HG03442 (cell line): ENCODE results near the gene TAF1L.
"Not testable (repeated sequence)": the region's sequence is repeated elsewhere in the genome, so short reads cannot be mapped to it uniquely, and the experiment has no call there.

Source experiments
- ATAC-seq: cut with Tn5 transposase; IDR thresholded peaks from one replicate; pipeline ENCODE4 v1.9.1; 2021; ENCODE audit warnings: mild to moderate bottlenecking, moderate library complexity; ENCODE audit not compliant: unreplicated experiment

TAF1L gene, protein sequence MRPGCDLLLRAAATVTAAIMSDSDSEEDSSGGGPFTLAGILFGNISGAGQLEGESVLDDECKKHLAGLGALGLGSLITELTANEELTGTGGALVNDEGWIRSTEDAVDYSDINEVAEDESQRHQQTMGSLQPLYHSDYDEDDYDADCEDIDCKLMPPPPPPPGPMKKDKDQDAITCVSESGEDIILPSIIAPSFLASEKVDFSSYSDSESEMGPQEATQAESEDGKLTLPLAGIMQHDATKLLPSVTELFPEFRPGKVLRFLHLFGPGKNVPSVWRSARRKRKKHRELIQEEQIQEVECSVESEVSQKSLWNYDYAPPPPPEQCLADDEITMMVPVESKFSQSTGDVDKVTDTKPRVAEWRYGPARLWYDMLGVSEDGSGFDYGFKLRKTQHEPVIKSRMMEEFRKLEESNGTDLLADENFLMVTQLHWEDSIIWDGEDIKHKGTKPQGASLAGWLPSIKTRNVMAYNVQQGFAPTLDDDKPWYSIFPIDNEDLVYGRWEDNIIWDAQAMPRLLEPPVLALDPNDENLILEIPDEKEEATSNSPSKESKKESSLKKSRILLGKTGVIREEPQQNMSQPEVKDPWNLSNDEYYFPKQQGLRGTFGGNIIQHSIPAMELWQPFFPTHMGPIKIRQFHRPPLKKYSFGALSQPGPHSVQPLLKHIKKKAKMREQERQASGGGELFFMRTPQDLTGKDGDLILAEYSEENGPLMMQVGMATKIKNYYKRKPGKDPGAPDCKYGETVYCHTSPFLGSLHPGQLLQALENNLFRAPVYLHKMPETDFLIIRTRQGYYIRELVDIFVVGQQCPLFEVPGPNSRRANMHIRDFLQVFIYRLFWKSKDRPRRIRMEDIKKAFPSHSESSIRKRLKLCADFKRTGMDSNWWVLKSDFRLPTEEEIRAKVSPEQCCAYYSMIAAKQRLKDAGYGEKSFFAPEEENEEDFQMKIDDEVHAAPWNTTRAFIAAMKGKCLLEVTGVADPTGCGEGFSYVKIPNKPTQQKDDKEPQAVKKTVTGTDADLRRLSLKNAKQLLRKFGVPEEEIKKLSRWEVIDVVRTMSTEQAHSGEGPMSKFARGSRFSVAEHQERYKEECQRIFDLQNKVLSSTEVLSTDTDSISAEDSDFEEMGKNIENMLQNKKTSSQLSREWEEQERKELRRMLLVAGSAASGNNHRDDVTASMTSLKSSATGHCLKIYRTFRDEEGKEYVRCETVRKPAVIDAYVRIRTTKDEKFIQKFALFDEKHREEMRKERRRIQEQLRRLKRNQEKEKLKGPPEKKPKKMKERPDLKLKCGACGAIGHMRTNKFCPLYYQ (N-terminal part only)

DNA sequence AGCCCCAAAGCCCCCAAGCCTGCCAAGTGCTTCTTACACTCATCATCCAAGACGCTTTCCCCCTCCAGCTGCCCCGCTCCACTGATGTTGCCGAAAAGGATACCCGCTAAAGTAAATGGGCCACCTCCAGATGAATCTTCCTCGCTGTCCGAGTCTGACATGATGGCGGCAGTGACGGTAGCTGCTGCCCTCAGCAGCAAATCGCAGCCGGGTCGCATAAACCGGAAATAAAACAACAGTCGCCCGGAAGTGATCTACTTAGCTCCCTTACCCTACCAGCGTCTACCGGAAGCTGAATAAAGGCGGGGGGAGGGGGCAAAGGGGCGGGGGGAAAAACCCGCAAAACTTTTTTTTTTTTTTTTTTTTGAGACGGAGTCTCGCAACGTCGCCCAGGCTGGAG lies at the start of gene TAF1L:
TAF1L (minus strand) TSS at position 308 of the 400 bp plus-strand sequence; CDS start at position 218, 90 bp downstream.
- ATAC-seq, result no peak

DNA sequence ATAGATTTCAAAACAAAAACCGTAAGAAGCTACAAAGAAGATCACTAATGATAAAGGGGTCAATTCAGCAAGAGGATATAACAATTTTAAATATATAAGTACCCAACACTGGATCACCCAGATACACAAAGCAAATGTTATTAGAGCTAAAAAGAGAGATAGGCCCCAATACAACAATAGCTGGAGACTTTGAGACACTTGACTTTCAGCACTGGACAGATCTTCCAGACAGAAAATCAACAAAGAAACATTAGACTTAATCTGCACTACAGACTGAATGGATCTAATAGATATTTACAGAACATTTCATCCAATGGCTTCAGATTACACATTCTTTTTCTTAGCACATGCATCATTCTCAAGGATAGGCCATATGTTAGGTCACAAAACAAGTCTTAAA lies 46.3 kb upstream of the TAF1L start:
- no peak for ATAC-seq

DNA sequence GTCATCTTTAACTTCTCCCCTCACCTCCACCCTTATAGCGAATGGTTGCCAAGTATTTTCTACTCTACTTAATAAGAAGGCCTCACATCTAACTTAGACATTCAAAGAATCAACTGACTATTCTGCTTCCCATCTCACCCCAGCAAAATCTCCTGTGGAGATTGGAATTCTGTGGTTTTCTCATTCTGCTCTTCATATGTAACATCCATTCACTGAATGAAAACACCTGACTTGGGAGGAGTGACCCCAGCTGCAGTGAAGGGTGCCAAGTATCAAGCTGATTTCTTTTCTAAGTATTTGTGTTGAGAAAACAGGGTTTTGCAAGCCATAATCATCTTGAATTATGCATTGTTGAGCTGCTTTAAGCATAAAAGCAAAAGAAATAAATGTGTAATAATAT lies 42.5 kb upstream of the TAF1L start:
- ATAC-seq, result no peak

DNA sequence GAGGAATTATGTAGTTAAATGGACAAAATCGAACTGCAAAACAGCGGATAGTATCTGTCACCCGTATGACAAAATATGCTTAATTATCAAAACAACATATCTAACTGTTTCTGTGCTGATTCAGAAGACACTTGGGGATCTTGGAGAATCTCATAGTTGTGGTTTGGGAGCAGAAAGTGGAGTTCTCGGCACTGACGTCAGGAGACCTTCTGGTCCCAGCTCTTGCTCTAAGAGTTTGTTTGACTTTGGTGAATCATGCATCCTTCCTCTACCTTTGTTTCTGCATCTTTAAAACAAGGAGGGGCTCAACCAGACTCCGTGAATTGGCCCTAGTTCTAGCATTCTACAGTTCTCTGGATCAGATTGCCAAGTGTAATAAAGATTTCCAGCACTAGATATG lies 37.0 kb upstream of the TAF1L start:
- ATAC-seq, result no peak

DNA sequence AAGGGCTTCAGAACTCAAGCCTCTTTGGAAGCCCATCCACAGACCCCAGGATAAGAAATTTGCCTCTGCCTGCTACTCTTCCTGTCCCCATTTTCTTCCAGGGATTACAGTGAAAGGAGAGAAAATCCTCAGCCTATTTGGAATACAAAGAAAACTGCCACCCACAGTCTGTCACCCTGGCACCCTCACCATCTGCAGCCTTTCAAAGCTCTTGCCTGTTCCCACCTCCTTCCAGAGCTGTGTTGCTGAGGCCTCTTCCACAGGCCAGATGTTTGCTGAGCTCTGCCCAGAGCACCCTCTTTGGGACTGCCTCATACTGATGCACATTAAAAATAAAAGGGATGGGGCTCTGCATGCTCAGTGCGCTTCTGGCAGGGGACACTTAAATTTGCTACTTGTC lies 35.9 kb upstream of the TAF1L start:
- ATAC-seq, result no peak

DNA sequence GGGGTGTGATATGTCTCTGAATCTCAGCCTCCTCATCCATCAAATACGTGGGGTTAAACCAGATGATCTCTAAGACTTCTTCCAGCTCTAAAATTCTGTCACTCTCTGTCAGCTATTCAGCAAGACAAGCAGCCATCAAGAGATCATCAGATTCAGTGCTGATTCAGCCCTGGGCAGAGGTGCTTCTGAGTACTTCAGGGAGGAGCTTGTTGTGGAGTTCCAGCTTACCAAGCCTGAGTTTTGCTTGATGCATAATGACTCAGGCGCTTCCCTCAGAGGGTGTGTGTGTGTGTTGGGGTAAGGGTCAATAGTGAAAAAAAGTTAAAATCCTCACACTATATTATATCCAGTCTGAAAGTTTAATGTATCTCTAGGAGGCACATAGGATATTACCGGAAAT lies 29.6 kb upstream of the TAF1L start:
- ATAC-seq, result no peak

DNA sequence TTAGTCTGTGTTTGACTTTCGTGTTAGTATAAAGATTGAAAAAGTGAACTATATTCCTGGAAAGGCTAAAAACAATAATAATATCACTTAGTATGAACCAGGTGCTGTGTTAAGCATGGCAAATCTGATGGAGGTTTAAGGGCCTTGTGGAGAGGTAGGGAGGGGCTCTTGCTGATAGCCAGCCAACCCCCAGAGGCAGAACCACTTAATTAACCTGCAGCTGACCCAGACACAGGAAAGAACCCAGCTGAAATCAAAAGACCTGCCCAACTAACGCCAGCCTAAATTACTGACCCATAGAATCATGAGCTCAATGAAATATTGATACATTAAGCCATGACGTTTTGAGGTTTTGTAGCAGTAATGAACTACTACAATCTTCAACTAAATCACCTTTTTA lies 28.3 kb upstream of the TAF1L start:
- ATAC-seq, result no peak

DNA sequence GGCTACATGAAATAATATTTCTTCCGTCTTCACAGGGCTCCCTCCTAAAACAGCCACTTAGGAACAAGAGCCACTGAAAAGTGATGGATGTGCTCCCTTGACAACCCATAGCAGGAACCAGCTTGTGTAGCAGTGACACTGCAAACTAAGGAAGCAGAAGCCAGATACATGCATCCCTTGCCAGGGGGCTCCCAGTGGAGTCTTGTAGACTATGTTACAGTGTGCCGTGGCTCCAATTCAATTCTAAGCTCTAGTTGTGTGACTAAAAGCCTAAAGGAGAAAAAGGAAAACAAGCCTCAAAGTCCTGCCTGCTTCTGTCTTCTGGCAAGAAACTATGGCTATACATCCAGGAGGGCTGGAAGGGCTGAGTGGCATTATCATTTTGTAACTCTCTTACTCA lies 12.2 kb upstream of the TAF1L start:
- no peak for ATAC-seq

DNA sequence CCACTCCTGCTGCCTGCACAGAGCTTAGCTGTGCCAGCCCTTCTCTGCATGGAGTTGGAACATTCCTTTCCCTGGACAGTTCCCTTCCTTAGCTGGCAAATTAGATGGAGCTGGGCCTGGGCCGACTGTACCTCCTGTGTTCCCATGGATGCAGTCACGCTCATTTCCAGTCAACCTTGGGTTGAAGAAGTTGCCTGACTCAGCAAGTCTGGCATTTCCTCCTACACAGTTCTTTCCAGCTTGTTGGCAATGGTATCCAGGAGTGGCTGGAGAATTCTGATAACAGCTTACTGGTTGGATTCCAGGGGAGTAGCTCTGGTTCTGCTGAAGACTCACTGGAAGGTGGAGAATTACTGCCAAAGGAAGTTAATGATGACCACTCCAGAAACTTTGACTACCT lies 9.2 kb upstream of the TAF1L start:
- ATAC-seq, result no peak

DNA sequence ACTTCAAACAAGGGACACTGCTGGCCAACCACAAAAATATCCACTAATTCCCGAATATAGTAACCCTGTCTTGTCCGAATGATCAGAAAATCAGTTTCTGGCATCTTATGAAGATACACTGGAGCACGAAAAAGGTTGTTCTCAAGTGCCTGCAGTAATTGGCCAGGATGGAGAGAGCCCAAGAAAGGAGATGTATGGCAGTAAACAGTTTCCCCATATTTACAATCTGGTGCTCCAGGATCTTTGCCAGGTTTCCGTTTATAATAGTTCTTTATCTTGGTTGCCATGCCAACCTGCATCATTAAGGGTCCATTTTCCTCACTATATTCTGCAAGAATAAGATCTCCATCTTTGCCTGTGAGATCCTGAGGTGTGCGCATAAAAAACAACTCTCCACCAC lies 2.3 kb downstream of the TAF1L start:
- not testable (repeated sequence) for ATAC-seq

DNA sequence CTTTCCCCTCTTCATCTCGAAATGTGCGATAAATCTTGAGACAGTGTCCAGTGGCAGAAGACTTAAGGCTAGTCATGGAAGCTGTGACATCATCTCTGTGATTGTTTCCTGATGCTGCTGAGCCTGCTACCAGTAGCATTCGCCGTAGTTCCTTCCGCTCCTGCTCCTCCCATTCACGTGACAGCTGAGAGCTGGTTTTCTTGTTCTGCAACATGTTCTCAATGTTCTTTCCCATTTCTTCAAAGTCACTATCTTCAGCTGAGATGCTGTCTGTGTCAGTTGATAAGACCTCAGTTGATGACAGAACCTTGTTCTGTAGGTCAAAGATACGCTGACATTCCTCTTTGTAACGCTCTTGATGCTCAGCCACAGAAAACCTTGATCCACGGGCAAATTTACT lies 3.5 kb downstream of the TAF1L start:
- ATAC-seq, result no peak

DNA sequence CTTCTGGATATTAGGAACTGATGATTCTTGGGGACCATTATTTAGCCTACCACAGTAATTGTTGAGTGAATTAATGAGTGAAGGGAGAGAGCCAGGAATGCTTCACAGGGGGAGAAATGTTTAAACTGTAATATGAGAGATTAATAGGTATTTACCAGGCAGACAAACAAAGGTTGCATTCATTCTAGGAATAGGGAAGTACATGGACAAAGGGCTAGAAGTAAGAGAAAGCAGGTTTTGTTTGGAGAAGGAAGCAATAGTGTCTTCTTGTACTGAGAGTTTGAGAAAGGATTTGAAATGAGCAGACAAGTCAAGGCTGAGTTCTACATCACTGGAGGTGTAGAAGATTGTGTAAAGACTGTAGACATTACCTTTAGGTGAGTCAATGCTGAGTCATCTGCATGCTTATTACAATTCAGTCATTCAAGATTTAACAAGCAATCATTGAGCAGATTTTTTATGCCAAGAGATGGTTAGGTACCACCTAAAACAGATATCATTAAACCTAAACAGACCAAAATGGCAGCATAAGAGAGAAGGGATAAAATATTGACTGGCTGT lies 8.0 kb downstream of the TAF1L start:
- ATAC-seq, result no peak

DNA sequence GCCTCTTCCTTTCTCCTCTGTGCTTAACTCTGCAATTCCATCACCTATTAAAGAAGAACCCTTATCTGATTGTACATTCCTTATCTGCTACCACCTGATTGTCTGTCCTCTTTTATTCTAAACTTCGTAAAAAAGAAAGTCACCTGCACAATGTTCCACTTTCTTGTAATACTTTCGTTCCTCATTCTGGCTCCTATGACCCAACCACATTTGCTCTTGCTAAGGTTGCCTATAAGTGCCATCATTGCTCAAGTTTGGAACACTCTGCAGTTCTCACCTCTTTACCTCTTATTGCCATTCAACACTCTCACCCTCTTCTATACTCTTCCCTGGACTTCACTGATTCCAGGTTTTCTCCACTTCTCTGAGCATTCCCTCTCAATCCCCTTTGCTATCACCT lies 10.1 kb downstream of the TAF1L start:
- no peak for ATAC-seq

DNA sequence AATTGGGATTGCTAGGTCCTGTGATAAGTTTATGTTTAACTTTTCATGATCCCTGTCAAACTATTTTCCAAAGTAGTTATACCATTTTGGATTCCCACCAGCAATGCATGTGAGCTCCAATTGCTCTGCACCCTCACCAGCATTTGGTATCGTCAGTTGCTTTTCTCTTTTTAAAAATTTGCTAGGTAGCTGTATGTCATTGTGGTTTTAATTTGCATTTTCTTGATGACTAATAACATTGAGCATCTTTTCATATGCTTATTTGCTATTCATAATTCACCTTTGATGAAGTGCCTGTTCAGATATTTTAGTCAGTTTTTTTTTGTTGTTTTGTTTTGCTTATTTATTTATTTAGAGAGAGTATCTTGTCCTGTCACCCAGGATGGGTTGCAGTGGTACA lies 12.5 kb downstream of the TAF1L start:
- ATAC-seq, result no peak

DNA sequence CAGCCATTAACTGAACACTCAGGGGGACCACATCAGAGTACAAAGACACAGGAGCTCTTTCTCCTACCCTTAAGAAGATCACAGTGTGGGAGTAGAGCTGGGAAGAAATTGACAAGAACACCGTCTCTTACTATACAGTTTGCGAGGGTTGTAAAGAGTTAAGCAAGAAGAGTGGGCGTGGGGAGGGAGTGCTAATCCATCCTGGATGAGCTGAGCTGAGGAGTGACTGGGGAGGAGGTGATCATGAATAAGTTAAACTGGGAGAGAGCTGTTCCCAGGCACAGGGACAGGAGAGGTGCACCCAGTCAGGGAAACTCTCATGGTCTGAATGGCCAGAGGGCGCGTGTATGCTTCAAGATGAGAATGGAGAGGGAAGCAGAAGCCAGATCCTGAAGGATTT lies 17.2 kb downstream of the TAF1L start:
- no peak for ATAC-seq

DNA sequence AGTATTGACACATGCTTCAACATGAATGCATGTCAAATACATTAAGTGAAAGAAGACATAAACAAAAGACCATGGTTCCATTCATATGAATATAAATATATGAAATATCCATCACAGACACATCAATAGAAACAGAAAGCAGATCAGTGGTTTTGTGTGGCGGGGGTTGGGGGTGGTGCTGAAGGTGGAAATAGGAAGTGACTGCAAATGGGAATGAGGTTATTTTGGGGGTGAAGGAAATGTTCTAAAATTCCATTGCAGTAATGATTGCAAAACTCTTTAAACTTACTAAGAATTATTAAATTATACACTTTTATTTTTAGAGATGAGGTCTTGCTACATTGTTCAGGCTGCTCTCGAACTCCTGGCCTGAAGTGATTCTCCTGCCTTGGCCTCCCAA lies 28.7 kb downstream of the TAF1L start:
- no peak for ATAC-seq

DNA sequence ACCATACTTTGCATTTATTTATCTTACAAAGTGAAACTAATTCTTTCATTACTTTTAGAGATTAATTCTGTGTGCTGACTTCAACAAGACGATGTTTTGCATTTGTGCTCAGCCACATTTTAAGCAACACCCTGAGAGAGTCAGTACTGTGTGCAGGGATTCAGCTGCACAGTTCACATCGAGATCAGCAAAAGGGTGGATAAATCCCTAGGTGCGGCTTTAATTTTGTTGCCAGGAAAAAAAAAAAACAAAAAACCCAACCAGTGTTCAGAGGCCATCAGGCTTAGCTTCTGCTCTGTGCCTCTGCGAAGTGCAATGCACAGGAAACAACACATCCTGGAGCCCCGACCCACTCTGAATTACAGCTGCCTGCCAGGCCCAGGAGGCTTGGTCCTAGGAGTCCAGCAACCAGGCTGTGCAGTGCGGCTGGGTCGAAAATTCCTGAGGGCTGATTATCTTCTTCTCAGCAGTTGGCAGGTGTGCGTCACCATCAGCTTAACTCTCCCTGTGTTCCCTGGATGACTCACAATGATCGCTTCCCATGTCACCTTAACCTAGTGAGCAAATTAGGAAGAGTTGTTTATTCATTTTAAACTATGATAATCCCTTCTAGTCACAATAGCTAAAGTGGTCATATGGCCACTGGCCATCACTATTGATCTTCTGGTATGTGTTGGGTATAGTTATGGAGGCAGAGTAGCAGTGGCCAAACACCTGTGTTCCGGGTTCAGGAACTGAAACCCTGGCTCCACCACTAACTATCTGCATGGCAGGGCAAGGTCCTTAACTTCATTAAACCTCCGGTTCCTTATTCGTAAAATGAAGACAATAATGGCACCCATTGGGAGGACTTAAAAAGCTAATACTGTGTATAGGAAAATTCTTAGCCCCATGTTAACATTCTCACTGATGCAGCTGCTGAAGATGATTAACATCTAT lies 31.3 kb downstream of the TAF1L start:
- peak; percentile 90 for ATAC-seq

DNA sequence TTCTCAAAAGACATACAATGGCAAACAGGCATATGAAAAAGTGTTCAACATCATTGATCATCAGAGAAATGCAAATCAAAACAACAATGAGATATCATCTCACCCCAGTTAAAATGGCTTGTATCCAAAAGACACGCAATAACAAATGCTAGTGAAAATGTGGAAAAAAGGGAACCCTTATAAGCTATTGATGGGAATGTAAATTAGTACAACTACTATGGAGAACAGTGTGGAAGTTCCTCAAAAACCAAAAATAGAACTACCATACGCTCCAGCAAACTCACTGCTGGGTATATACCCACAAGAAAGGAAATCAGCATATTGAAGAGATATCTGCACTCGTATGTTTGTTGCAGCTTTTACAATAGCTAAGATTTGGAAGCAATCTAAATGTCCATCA lies 36.4 kb downstream of the TAF1L start:
- not testable (repeated sequence) for ATAC-seq

DNA sequence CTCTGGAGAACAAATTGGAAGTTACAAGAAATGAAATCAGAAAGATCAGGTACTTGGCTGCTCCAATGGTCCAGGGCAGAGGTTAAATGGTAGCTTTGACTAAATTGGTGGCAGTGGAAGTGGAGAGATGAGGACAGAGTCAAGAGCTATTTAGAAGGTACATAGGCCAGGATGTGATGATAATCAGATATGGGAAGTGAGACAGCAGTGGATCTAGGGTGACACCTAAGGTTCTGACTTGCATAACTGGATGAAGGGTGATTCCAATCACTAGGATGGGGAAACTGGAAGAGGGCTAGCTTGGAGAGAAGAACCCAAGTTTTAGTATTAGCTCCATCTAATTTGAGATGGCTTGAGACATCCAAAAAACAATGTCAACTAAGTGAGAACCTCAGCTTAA lies 38.5 kb downstream of the TAF1L start:
- ATAC-seq, result no peak
